ENCODE results near the gene WDCP. TPM values are rescaled to one million over a fixed set of nuclear protein-coding genes. Genes with fewer than 3 reads are reported as not detected.
A peak's percentile ranks its signal among the peaks of the same experiment; 100 is the strongest.
"Not testable (repeated sequence)": the region's sequence is repeated elsewhere in the genome, so short reads cannot be mapped to it uniquely, and the experiment has no call there.

The WDCP gene, protein sequence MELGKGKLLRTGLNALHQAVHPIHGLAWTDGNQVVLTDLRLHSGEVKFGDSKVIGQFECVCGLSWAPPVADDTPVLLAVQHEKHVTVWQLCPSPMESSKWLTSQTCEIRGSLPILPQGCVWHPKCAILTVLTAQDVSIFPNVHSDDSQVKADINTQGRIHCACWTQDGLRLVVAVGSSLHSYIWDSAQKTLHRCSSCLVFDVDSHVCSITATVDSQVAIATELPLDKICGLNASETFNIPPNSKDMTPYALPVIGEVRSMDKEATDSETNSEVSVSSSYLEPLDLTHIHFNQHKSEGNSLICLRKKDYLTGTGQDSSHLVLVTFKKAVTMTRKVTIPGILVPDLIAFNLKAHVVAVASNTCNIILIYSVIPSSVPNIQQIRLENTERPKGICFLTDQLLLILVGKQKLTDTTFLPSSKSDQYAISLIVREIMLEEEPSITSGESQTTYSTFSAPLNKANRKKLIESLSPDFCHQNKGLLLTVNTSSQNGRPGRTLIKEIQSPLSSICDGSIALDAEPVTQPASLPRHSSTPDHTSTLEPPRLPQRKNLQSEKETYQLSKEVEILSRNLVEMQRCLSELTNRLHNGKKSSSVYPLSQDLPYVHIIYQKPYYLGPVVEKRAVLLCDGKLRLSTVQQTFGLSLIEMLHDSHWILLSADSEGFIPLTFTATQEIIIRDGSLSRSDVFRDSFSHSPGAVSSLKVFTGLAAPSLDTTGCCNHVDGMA
- total RNA-seq (2014; rRNA removed; shearing (Covaris generic)) = 18.0 and 18.5 TPM in 2 replicates

DNA sequence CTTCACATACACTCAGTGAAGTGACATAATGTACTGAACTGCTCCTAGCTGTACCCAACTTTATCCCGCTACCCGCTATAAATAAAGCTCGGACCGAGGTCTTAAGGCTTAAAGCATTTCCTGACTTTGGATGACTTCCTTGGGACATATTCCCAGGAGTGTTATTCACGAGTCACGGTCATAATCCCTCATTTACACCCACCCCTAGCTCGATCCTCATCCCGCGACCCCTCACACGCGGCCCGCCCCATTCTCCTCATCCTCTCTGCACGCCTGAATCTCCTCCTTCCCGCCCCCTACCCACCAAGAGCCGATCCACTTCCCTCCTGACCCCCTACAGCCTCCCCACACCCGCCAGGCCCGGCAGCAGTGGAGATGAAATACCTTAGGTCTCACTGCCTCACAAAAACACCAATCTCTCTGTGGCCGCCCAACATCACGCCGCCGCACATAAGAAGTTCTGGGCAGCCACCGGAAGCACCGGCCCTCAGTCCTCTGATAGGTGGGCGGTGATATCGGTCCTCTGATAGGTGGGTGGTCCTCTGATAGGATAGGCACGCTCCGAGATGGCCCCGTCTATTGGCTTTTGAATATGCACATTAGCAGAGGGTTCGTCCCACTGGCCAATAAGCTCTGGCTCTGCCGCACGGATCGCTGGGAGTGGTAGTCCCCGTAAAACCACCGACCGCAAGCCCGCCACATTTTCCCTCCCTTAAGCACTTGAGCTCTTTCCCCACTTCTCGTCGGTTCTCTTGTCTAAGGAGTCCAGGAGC lies at the start of gene WDCP:
WDCP (minus strand) TSS at position 462 of the 773 bp plus-strand sequence. CDS start 7,897 bp downstream, outside the sequence.
- DNase-seq (ENCODE audit: low read depth in 1 of 2, low spot score in 2 of 2) = peak; percentile 91 to 98
- Histone ChIP-seq H3K9me3 (replicated peaks) (no peaks in the 10 kb centered on the region), H3K27ac (peak within 1 kb of the TSS; percentile 24; the same call in 1 of the 2 replicates), H3K36me3 (no peaks in the 10 kb centered on the region; the same call in 1 of the 2 replicates), H3K4me1 (replicated peaks) (peaks cover 13% of the 10 kb centered on the region), H3K4me3 (peak within 1 kb of the TSS; percentile 54), H3K27me3 (replicated peaks) (no peaks in the 10 kb centered on the region)

DNA sequence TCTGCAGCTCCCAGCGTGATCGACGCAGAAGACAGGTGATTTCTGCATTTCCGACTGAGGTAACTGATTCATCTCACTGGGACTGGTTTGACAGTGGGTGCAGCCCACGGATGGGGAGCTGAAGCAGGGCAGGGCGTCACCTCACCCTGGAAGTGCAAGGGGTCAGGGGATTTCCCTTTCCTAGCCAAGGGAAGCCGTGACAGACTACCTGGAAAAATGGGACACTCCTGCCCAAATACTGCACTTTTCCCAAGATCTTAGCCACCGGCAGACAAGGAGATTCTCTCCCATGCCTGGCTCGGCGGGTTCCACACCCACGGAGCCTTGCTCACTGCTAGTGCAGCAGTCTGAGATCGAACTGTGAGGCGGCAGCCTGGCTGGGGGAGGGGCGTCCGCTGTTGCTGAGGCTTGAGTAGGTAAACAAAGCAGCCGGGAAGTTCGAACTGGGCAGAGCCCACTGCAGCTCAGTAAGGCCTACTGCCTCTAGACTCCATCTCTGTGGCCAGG lies 48.0 kb upstream of the WDCP start:
- not testable (repeated sequence) for H3K36me3 ChIP-seq; H3K27ac ChIP-seq; DNase-seq (ENCODE audit: low read depth in 1 of 2, low spot score in 2 of 2); H3K27me3 ChIP-seq (replicated peaks); H3K4me3 ChIP-seq; H3K9me3 ChIP-seq (replicated peaks); H3K4me1 ChIP-seq (replicated peaks)

DNA sequence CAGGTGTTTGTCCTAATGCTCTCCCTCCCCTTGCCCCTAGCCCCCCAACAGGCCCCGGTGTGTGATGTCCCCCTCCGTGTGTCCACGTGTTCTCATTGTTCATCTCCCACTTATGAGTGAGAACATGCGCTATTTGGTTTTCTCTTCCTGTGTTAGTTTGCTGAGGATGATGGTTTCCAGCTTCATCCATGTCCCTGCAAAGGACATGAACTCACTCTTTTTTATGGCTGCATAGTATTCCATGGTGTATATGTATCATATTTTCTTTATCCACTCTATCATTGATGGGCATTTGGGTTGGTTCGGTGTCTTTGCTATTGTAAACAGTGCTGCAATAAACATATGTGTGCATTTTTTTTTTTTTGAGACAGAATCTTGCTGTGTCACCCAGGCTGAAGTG lies 46.1 kb upstream of the WDCP start:
- not testable (repeated sequence) for H3K9me3 ChIP-seq (replicated peaks); H3K36me3 ChIP-seq; H3K4me3 ChIP-seq; H3K27ac ChIP-seq; H3K27me3 ChIP-seq (replicated peaks); H3K4me1 ChIP-seq (replicated peaks); DNase-seq (ENCODE audit: low read depth in 1 of 2, low spot score in 2 of 2)

DNA sequence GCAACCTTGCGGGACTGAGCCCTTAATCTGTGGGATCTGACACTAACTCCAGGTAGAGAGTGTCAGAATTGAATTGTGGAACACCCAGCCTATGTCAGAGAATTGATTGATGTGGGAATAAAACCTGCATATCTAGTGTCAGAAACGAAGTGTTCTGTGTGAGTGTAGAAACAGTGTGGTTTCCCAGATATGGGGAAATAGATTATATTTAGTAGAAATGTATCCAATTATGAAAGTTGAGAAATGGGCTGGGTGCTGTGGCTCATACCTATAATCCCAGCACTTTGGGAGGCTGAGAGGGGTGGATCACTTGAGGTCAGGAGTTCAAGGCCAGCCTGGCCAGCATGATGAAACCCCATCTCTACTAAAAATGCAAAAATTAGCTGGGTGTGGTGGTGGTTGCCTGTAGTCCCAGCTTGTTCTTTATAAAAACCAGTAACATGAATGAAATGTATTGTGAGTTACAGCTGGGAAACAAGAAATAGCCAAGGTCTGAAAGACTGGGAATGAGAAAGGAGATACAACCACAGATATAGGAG lies 41.7 kb upstream of the WDCP start:
- no peaks in the 10 kb centered on the region for H3K36me3 ChIP-seq
- no peaks in the 10 kb centered on the region for H3K27me3 ChIP-seq (replicated peaks)
- H3K9me3 ChIP-seq (replicated peaks) = no peaks in the 10 kb centered on the region
- DNase-seq (ENCODE audit: low read depth in 1 of 2, low spot score in 2 of 2) = no peak
- no peak overlapping the region for H3K4me3 ChIP-seq
- peaks cover 10% of the 10 kb centered on the region for H3K4me1 ChIP-seq (replicated peaks)
- no peak overlapping the region for H3K27ac ChIP-seq

DNA sequence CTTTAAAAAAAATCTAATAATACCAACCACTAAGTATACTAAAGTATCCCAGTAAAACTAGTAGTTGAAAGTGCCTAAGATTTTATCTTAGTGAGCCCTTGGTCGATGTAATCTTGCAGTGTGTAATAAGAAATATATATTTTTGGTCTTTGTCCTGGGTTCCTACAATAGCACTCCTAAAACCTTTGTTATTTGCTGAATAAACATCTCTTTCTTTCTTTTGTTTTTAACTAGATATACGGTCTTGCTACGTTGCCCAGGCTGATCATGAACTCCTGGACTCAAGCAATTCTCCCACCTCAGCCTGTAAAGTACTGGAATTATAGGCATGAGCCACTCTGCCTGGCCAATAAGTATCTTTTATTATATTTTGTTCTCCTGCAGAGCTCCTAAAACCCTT lies 39.8 kb upstream of the WDCP start:
- DNase-seq (ENCODE audit: low read depth in 1 of 2, low spot score in 2 of 2) = no peak
- Histone ChIP-seq H3K4me3 (no peak overlapping the region), H3K4me1 (replicated peaks) (peaks cover 18% of the 10 kb centered on the region), H3K36me3 (peaks cover 12% of the 10 kb centered on the region), H3K27me3 (replicated peaks) (no peaks in the 10 kb centered on the region), H3K27ac (no peak overlapping the region), H3K9me3 (replicated peaks) (no peaks in the 10 kb centered on the region)

DNA sequence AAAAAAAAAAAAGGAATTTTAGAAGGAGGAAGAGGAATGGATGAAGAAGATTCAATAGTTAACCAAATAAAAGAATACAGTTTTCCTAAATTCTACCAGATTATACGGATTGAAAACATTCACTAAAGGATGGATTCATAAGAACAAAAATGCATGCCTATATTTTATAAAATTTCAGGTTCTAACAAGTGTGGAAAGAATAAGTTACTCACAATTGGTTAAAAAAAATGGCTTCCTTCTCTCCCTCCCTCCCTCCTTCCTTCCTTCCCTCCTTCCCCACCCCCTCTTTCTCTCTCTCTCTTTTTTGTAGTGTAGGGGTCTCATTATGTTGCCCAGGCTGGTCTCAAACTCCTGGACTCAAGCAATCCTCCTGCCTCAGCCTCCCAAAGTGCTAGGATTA lies 39.0 kb upstream of the WDCP start:
- H3K27me3 ChIP-seq (replicated peaks) = no peaks in the 10 kb centered on the region
- peaks cover 18% of the 10 kb centered on the region for H3K4me1 ChIP-seq (replicated peaks)
- DNase-seq (ENCODE audit: low read depth in 1 of 2, low spot score in 2 of 2) = no peak
- peaks cover 12% of the 10 kb centered on the region for H3K36me3 ChIP-seq
- H3K9me3 ChIP-seq (replicated peaks) = no peaks in the 10 kb centered on the region
- H3K27ac ChIP-seq = no peak overlapping the region
- no peak overlapping the region for H3K4me3 ChIP-seq

DNA sequence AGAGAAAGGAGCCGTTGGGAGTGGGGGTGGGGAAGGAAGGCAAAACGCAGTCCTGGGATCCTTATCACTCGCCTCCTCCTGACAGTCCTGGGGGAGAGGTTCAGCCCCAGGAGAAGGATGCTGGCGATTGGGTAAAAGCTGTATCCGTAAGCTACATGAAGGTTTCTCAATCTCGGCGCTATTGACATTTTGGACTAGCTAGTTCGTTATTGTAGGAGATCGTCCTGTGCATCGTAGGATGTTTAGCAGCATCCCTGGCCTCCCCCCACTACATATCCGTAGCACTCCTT lies 38.0 kb upstream of the WDCP start:
- Histone ChIP-seq H3K27ac (peak overlapping the region; percentile 46), H3K4me3 (peak overlapping the region; percentile 50), H3K27me3 (replicated peaks) (no peaks in the 10 kb centered on the region), H3K36me3 (peaks cover 12% of the 10 kb centered on the region), H3K4me1 (replicated peaks) (peaks cover 18% of the 10 kb centered on the region), H3K9me3 (replicated peaks) (no peaks in the 10 kb centered on the region)
- no peak for DNase-seq (ENCODE audit: low read depth in 1 of 2, low spot score in 2 of 2)

DNA sequence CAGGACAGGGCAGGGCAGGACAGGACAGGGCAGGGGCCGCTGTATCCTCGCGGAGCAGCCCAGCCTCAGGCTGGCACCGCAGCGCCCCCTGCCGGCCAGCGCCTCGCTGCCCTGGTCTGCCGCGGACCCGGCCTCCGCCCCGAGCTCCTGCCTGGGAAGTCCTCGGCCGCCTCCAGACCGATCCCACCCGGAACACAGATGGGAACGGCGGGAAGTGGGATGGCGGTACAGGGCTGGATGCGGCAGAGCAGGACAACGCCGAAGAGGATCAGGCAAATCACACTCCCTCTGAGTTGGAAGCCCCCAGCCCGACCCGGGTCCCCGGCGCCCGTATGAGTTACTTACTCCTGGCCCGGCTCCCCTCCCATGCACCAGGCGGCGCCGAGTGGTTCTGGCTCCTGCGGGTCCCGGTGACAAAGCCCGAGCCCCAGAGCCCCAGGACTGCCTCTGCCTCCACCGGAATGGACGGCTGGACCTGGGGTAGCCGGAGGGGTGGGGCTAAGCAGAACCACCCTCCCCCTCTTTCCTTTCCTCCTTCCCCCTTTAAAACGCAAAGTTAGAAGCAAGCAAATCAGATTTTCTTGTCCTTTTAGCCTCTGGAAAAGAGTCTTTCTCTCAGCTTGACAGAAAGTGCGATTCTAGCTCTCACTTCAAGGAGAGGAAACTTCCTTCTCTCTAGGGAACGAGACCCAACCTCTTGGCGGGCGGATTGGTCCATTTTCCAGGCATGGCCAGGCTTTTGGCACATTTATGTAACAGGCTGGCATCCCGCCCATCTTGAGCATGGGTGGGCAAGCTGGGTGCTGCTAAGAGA lies 37.4 kb upstream of the WDCP start, which contains the start of gene TP53I3:
TP53I3 (minus strand) TSS at position 449 of the 814 bp plus-strand sequence. CDS start 508 bp downstream, outside the sequence.
- no peaks in the 10 kb centered on the region for H3K27me3 ChIP-seq (replicated peaks)
- H3K36me3 ChIP-seq = peaks cover 12% of the 10 kb centered on the region
- H3K4me3 ChIP-seq = peak within 1 kb of the TSS; percentile 50
- no peaks in the 10 kb centered on the region for H3K9me3 ChIP-seq (replicated peaks)
- peaks cover 18% of the 10 kb centered on the region for H3K4me1 ChIP-seq (replicated peaks)
- DNase-seq (ENCODE audit: low read depth in 1 of 2, low spot score in 2 of 2) = peak; percentile 92 to 97
- peak within 1 kb of the TSS; percentile 46 for H3K27ac ChIP-seq

DNA sequence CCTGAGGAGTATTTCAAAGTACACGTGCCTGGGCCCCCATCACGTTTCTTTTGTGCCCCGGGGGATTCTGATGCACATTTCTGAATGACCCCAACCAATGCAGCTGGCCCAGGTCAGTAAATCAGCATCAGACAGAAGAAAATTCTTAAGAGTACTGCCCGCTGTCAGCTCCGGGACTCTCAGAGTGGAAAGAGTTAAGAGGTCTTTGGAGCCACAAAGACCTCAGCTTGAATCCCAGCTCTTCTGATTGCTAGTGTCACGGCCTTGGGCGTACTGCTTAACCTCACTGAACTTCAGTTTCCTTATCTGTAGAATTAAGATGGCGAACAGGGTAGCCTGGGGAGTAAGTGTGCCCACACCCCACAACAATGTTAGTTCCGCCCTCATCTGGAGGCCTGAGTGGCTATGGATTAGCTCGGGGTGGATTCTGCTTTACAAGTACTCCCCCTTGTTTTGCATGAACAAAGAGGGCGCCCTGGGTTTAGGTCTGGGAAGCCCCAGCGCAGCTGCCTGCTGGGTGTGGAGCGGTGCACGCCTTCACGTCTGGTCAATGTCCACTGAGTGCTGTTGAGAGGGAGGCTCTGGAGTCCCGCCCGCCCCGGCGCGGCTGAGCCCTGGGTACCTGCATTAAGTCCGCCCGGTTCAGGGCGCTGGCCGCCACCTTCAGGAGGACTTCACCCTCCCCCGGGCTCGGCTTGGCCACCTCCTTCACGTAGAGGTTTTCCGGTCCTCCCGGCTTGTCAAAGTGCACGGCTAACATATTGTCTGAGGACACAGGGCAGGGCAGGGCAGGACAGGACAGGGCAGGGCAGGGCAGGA lies 36.6 kb upstream of the WDCP start:
- DNase-seq (ENCODE audit: low read depth in 1 of 2, low spot score in 2 of 2) = no peak
- Histone ChIP-seq H3K27me3 (replicated peaks) (no peaks in the 10 kb centered on the region), H3K36me3 (peaks cover 15% of the 10 kb centered on the region), H3K9me3 (replicated peaks) (no peaks in the 10 kb centered on the region), H3K27ac (peak overlapping the region; percentile 23; the same call in 1 of the 2 replicates), H3K4me1 (replicated peaks) (peaks cover 18% of the 10 kb centered on the region), H3K4me3 (peak overlapping the region; percentile 50)

DNA sequence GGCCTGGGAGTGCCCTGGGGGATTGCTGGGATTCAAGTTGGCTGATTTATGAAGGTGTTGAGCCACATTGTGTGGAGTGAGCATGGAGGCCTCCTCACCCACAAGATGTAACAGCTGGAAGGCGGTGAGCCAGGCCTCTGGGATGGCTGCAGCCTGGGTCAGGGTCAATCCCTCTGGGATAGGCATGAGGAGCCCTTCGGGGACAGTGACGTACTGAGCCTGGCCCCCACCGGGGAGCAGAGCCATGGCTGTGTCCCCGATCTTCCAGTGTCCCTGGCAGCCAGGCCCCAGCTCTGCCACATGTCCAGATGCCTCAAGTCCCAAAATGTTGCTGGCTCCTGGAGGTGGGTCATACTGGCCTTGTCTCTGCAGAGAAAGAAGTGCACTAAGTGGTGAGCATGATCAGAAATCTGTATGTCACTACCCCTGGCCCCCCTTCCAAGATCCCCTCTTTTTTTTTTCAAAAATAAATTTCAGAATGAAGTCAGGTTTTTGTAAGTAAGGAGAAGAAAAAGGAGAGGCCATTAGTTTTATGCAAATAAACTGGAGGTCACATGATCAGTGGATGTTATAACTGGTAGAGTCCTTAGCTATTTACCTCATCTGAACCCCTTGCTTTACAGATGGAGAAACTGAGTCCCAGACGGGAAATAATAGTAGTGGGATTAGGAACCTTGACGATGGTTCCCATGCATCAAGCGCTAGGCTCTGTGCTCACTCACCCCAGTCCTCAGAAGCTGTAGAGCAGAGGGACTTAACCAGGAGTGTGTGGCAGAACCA lies 35.8 kb upstream of the WDCP start:
- no peaks in the 10 kb centered on the region for H3K27me3 ChIP-seq (replicated peaks)
- H3K9me3 ChIP-seq (replicated peaks) = no peaks in the 10 kb centered on the region
- H3K4me1 ChIP-seq (replicated peaks) = peaks cover 18% of the 10 kb centered on the region
- no peak overlapping the region for H3K27ac ChIP-seq
- no peak overlapping the region for H3K4me3 ChIP-seq
- DNase-seq (ENCODE audit: low read depth in 1 of 2, low spot score in 2 of 2) = no peak
- peaks cover 15% of the 10 kb centered on the region for H3K36me3 ChIP-seq

DNA sequence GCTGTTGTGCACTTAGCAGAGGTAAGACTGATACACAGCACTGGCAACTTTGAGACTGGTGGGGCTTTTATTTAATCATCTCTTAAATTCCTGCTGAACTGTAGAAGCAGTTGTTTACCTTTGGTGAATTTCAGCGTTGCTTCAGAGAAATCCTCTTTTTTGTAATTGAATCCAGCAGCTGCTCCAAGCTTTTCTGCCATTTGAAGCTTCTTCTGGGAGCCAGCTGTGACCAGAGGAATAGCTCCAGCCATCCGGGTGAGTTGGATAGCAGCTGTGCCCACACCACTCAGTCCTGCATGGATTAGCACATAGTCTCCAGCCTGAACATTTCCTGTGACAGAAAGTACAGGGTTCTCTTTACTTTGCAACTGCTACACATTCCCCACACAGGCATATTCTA lies 33.5 kb upstream of the WDCP start:
- DNase-seq (ENCODE audit: low read depth in 1 of 2, low spot score in 2 of 2) = no peak
- no peak overlapping the region for H3K27ac ChIP-seq

More for the DNA sequence above, 33.5 kb upstream of the WDCP start:
- H3K4me1 ChIP-seq (replicated peaks) = peaks cover 25% of the 10 kb centered on the region
- H3K4me3 ChIP-seq = no peak overlapping the region
- no peaks in the 10 kb centered on the region for H3K27me3 ChIP-seq (replicated peaks)
- H3K9me3 ChIP-seq (replicated peaks) = no peaks in the 10 kb centered on the region
- peaks cover 15% of the 10 kb centered on the region for H3K36me3 ChIP-seq
